GM18499 (cell line): ENCODE results near the gene RUNX1.
"Not testable (repeated sequence)": the region's sequence is repeated elsewhere in the genome, so short reads cannot be mapped to it uniquely, and the experiment has no call there.

ENCODE experiments used
- ATAC-seq: cut with Tn5 transposase; IDR thresholded peaks from one replicate; pipeline ENCODE4 v1.9.1; 2021; ENCODE audit warnings: moderate number of reproducible peaks; ENCODE audit not compliant: insufficient read depth, unreplicated experiment

The RUNX1 gene

GRCh38 chr21:34956416-34957316 is 92.4 kb downstream of the RUNX1 start:
- no peak for ATAC-seq

GRCh38 chr21:34953950-34954349 is 95.2 kb downstream of the RUNX1 start:
- ATAC-seq = no peak

- ATAC-seq = no peak
Observed at GRCh38 chr21:34952701-34953100, 96.4 kb downstream of the RUNX1 start.

- not testable (repeated sequence) for ATAC-seq
Observed at GRCh38 chr21:34951868-34952267, 97.2 kb downstream of the RUNX1 start.

- no peak for ATAC-seq
Observed at GRCh38 chr21:34950980-34951379, 98.1 kb downstream of the RUNX1 start.

GRCh38 chr21:34949499-34949898 is 99.6 kb downstream of the RUNX1 start:
- ATAC-seq = no peak

- ATAC-seq = no peak
Observed at GRCh38 chr21:34949030-34949429, 100.1 kb downstream of the RUNX1 start.

- ATAC-seq = no peak
Observed at GRCh38 chr21:34948157-34948556, 100.9 kb downstream of the RUNX1 start.

- ATAC-seq = no peak
Observed at GRCh38 chr21:34946916-34947534, 102.1 kb downstream of the RUNX1 start.

- no peak for ATAC-seq
Observed at GRCh38 chr21:34946385-34946840, 102.7 kb downstream of the RUNX1 start.

- ATAC-seq = no peak
Observed at GRCh38 chr21:34945288-34945687, 103.8 kb downstream of the RUNX1 start.

- ATAC-seq = no peak
Observed at GRCh38 chr21:34944015-34944755, 104.9 kb downstream of the RUNX1 start.

GRCh38 chr21:34942911-34943310 is 106.2 kb downstream of the RUNX1 start:
- ATAC-seq = no peak

- no peak for ATAC-seq
Observed at GRCh38 chr21:34941162-34941561, 107.9 kb downstream of the RUNX1 start.

GRCh38 chr21:34939673-34940331 is 109.3 kb downstream of the RUNX1 start:
- ATAC-seq = no peak

- ATAC-seq = no peak
Observed at GRCh38 chr21:34938089-34938764, 110.9 kb downstream of the RUNX1 start.

GRCh38 chr21:34936883-34937563 is 112.1 kb downstream of the RUNX1 start:
- ATAC-seq = no peak

- ATAC-seq = no peak
Observed at GRCh38 chr21:34936371-34936789, 112.7 kb downstream of the RUNX1 start.

- no peak for ATAC-seq
Observed at GRCh38 chr21:34935898-34936297, 113.2 kb downstream of the RUNX1 start.
